Mesenchymal stem cell (in vitro differentiated cells and primary cell): ENCODE results near the gene C1orf53.

Experiments used
- DNase-seq: peaks from one replicate; pipeline ENCODE4 v3.0.0-alpha.2; 2013
- H2AFZ ChIP-seq: one replicate; pipeline ENCODE4 v1.6.1; 2013; ENCODE audit warnings: low read depth, mild to moderate bottlenecking, control low read depth, inconsistent platforms, low read length, moderate library complexity
- H2AK5ac ChIP-seq: 2 replicates; pipeline ENCODE4 v1.6.1; 2013; ENCODE audit warnings: low read length, moderate library complexity, mild to moderate bottlenecking, inconsistent platforms; ENCODE audit not compliant: severe bottlenecking
- H2BK120ac ChIP-seq: one replicate; pipeline ENCODE4 v1.6.1; 2013; ENCODE audit warnings: low read depth, mild to moderate bottlenecking, inconsistent platforms, low read length, moderate library complexity
- H2BK12ac ChIP-seq, 2 experiments: one replicate each; pipeline ENCODE4 v1.6.1; 2013; ENCODE audit warnings: inconsistent platforms in 2 of 2, low read length in 2 of 2, mild to moderate bottlenecking in 2 of 2, moderate library complexity in 2 of 2, control low read depth in 1 of 2
- H2BK15ac ChIP-seq: one replicate; pipeline ENCODE4 v1.6.1; 2013; ENCODE audit warnings: mild to moderate bottlenecking, low read depth, inconsistent platforms; ENCODE audit not compliant: poor library complexity, severe bottlenecking
- H2BK5ac ChIP-seq: 2 replicates; pipeline ENCODE4 v1.6.1; 2013; ENCODE audit warnings: low read depth, mild to moderate bottlenecking, low read length, control low read depth, inconsistent platforms; ENCODE audit not compliant: poor library complexity, severe bottlenecking
- H3K14ac ChIP-seq, 2 experiments: one replicate each; pipeline ENCODE4 v1.6.1; 2013; ENCODE audit warnings: inconsistent platforms in 2 of 2, low read length in 2 of 2, control low read depth in 1 of 2, mild to moderate bottlenecking in 1 of 2, moderate library complexity in 1 of 2
- H3K18ac ChIP-seq, 2 experiments: one replicate each; pipeline ENCODE4 v1.6.1; 2013; ENCODE audit warnings: inconsistent platforms in 2 of 2, low read length in 2 of 2, control low read depth in 1 of 2, low read depth in 1 of 2, mild to moderate bottlenecking in 1 of 2
- H3K23ac ChIP-seq, 2 experiments: one replicate each; pipeline ENCODE4 v1.6.1; 2013; ENCODE audit warnings: inconsistent platforms in 2 of 2, low read length in 2 of 2, mild to moderate bottlenecking in 2 of 2, moderate library complexity in 2 of 2, control low read depth in 1 of 2
- H3K27ac ChIP-seq: 2 replicates; pipeline ENCODE4 v1.5.1; 2013; ENCODE audit warnings: mild to moderate bottlenecking, moderate library complexity, low read length, control low read depth, inconsistent platforms; ENCODE audit not compliant: poor library complexity, severe bottlenecking
- H3K27me3 ChIP-seq, 2 experiments: 2 replicates each; pipeline versions ENCODE4 v1.6.1 to v1.7.0; 2013; ENCODE audit warnings: low read length in 2 of 2, mild to moderate bottlenecking in 2 of 2, moderate library complexity in 2 of 2, control low read depth in 1 of 2, inconsistent platforms in 1 of 2; ENCODE audit not compliant: control insufficient read depth in 1 of 2, insufficient read depth in 1 of 2
- H3K36me3 ChIP-seq, 2 experiments: 2 replicates each; pipeline versions ENCODE4 v1.6.1 to v1.7.0; 2013; ENCODE audit warnings: low read length in 2 of 2, control low read depth in 1 of 2, inconsistent platforms in 1 of 2, low read depth in 1 of 2, mild to moderate bottlenecking in 1 of 2; ENCODE audit not compliant: insufficient read depth in 2 of 2, control insufficient read depth in 1 of 2
- H3K4ac ChIP-seq, 2 experiments: one replicate each; pipeline ENCODE4 v1.6.1; 2013; ENCODE audit warnings: inconsistent platforms in 2 of 2, low read length in 2 of 2, mild to moderate bottlenecking in 2 of 2, moderate library complexity in 2 of 2, control low read depth in 1 of 2, low read depth in 1 of 2
- H3K4me1 ChIP-seq: 2 replicates; pipeline ENCODE4 v1.6.1; 2013; ENCODE audit warnings: low read depth, low read length, control low read depth; ENCODE audit not compliant: control insufficient read depth, insufficient read depth
- H3K4me2 ChIP-seq: 2 replicates; pipeline ENCODE4 v1.6.1; 2013; ENCODE audit warnings: low read length, mild to moderate bottlenecking, inconsistent platforms; ENCODE audit not compliant: poor library complexity, severe bottlenecking
- H3K4me3 ChIP-seq, 2 experiments: 2 replicates each; pipeline versions ENCODE4 v1.5.1 to v1.7.0; 2013; ENCODE audit warnings: low read length in 2 of 2, mild to moderate bottlenecking in 2 of 2, control low read depth in 1 of 2, low read depth in 1 of 2; ENCODE audit not compliant: insufficient read depth in 1 of 2
- H3K79me1 ChIP-seq: replicated peaks from 2 replicates; pipeline ENCODE4 v1.6.1; 2013; ENCODE audit warnings: mild to moderate bottlenecking, control low read depth, low read length, inconsistent platforms; ENCODE audit not compliant: poor library complexity, severe bottlenecking
- H3K9ac ChIP-seq: 2 replicates; pipeline ENCODE4 v1.7.0; 2013; ENCODE audit warnings: mild to moderate bottlenecking, low read length, moderate library complexity
- H3K9me3 ChIP-seq: 2 replicates; pipeline ENCODE4 v1.7.0; 2013; ENCODE audit warnings: mild to moderate bottlenecking, low read length; ENCODE audit not compliant: control insufficient read depth
- H4K8ac ChIP-seq: one replicate; pipeline ENCODE4 v1.6.1; 2013; ENCODE audit warnings: inconsistent platforms, mild to moderate bottlenecking, low read length, moderate library complexity
- H4K91ac ChIP-seq: one replicate; pipeline ENCODE4 v1.6.1; 2013; ENCODE audit warnings: mild to moderate bottlenecking, low read length, inconsistent platforms
- WGBS: methylation state at CpG from one replicate; pipeline ENCODE4 v1.1.7; 2013; ENCODE audit warnings: mixed read lengths; 5-methylcytosine and 5-hydroxymethylcytosine counted together

Gene C1orf53

GRCh38 chr1:197905699-197906351 lies 3.4 kb downstream of the C1orf53 start:
- Histone ChIP-seq H3K9ac (no peak overlapping the region), H4K8ac (no peak overlapping the region), H2BK15ac (no peak overlapping the region), H3K23ac (no peak overlapping the region), H3K4me3 (no peak overlapping the region), H3K27me3 (peaks cover 43 to 53% of the 10 kb centered on the region in 2 experiments), H3K4me1 (peaks cover 4% of the 10 kb centered on the region), H3K27ac (no peak overlapping the region), H2AK5ac (no peak overlapping the region), H3K9me3 (no peaks in the 10 kb centered on the region), H3K4me2 (no peak overlapping the region), H3K4ac (no peak overlapping the region), H2BK120ac (no peak overlapping the region), H3K36me3 (no peaks in the 10 kb centered on the region), H3K79me1 (peaks cover 2% of the 10 kb centered on the region), H4K91ac (no peak overlapping the region), H2BK12ac (no peak overlapping the region), H2BK5ac (no peak overlapping the region), H2AFZ (no peak overlapping the region), H3K14ac (no peak overlapping the region), H3K18ac (no peak overlapping the region)
- 46% methylated on average over 3 of the region's 5 CpGs for WGBS
- no peak for DNase-seq

DNA sequence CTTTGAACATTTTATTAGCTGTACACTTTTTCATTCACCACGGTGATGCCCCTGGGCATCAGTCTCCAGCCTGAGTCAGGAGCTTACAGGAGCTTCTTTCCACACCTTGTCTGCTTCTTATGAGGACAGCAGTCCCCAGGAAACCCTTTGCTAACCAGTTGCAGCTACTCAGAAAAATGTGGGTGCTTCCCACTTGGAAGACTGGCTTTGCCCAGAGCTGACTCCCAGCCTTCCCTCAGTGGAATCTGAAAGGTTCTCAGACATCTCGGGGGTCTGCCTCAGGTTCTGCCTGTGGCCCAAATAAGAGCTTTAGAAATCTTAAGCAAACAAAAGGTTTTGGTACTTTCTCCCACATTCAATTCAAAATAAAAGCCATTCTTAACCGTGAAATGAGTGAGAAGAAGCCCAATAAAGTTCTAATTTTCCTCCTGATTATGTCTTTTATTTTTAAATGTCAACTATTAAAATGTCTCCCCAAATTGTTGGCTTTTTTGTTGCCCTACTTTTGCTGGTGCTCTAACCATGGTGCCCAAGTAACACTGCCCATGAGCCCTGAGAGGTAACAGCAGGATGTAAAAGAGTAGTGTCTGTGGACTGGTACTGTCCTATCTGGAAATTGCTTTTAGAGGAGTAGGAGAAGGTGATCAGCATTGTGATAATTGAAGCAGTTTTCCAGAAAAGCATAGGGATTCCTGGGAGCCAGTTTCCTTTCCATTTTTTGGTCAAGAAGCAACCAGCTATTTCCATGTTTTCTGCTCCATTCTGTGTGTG lies 5.6 kb downstream of the C1orf53 start:
- no peak overlapping the region for H2BK120ac ChIP-seq
- no peak overlapping the region for H2BK5ac ChIP-seq
- WGBS = 9% methylated on average over 2 of the region's 3 CpGs
- no peak overlapping the region for H2BK15ac ChIP-seq
- H3K4me1 ChIP-seq = peaks cover 24% of the 10 kb centered on the region
- H4K8ac ChIP-seq = no peak overlapping the region
- H2AFZ ChIP-seq = no peak overlapping the region
- no peaks in the 10 kb centered on the region for H3K36me3 ChIP-seq
- no peak overlapping the region for H4K91ac ChIP-seq
- no peak overlapping the region for H3K4me3 ChIP-seq
- H3K14ac ChIP-seq = no peak overlapping the region
- H3K27ac ChIP-seq = no peak overlapping the region
- H2BK12ac ChIP-seq = no peak overlapping the region
- peaks cover 65 to 75% of the 10 kb centered on the region in 2 experiments for H3K27me3 ChIP-seq
- no peak overlapping the region for H3K23ac ChIP-seq
- DNase-seq = no peak
- H2AK5ac ChIP-seq = no peak overlapping the region
- no peak overlapping the region for H3K4ac ChIP-seq
- no peak overlapping the region for H3K18ac ChIP-seq
- H3K9me3 ChIP-seq = no peaks in the 10 kb centered on the region
- H3K9ac ChIP-seq = no peak overlapping the region
- H3K79me1 ChIP-seq = no peaks in the 10 kb centered on the region
- no peak overlapping the region for H3K4me2 ChIP-seq

GRCh38 chr1:197908716-197909220 lies 6.3 kb downstream of the C1orf53 start:
- Histone ChIP-seq H3K4ac (no peak overlapping the region), H2AK5ac (no peak overlapping the region), H4K8ac (no peak overlapping the region), H3K4me3 (peak overlapping the region in 1 of 2 experiments; percentile 30), H2BK15ac (no peak overlapping the region), H3K36me3 (no peaks in the 10 kb centered on the region), H2BK5ac (no peak overlapping the region), H4K91ac (no peak overlapping the region), H3K23ac (no peak overlapping the region), H3K27ac (no peak overlapping the region), H3K9me3 (no peaks in the 10 kb centered on the region), H3K9ac (no peak overlapping the region), H3K14ac (no peak overlapping the region), H3K4me1 (peaks cover 26% of the 10 kb centered on the region), H2BK120ac (no peak overlapping the region), H3K18ac (no peak overlapping the region), H3K27me3 (peaks cover 73 to 81% of the 10 kb centered on the region in 2 experiments), H2AFZ (no peak overlapping the region), H3K79me1 (no peaks in the 10 kb centered on the region), H3K4me2 (no peak overlapping the region), H2BK12ac (no peak overlapping the region)
- 2% methylated on average over 9 of the region's 14 CpGs for WGBS
- DNase-seq = no peak

DNA sequence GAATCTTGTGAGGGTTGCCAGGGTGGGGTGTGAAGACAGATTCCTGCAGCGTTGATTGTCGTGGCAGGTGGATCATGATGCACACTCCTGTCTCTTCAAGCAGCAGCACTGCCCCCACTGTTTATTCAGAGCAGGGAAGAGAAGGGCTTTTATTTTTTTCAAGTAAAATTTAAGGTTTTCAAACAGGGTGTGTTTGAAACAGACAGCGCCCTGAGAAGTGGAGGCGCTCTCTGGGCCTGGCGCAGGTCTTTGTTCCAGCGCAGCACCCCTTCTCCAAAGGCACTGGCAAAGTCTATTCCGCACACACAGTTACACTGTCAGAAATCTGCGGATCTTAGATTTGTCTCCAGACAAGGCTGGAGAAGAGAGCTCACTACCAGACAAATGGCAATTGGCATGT lies 7.0 kb downstream of the C1orf53 start:
- no peak overlapping the region for H3K27ac ChIP-seq
- H2BK120ac ChIP-seq = no peak overlapping the region
- WGBS = 7% methylated on average over 8 of the region's 8 CpGs
- H2BK5ac ChIP-seq = no peak overlapping the region
- no peak overlapping the region for H2AK5ac ChIP-seq
- DNase-seq = no peak
- H3K36me3 ChIP-seq = no peaks in the 10 kb centered on the region
- H2BK12ac ChIP-seq = no peak overlapping the region
- H3K4ac ChIP-seq = no peak overlapping the region
- no peak overlapping the region for H3K4me3 ChIP-seq
- H3K23ac ChIP-seq = no peak overlapping the region
- no peak overlapping the region for H3K9ac ChIP-seq
- no peak overlapping the region for H2AFZ ChIP-seq
- no peak overlapping the region for H3K18ac ChIP-seq
- H3K27me3 ChIP-seq = peaks cover 79 to 81% of the 10 kb centered on the region in 2 experiments
- no peak overlapping the region for H3K14ac ChIP-seq
- H3K9me3 ChIP-seq = no peaks in the 10 kb centered on the region
- no peak overlapping the region for H4K91ac ChIP-seq
- H3K4me2 ChIP-seq = no peak overlapping the region
- H3K79me1 ChIP-seq = no peaks in the 10 kb centered on the region
- H3K4me1 ChIP-seq = peaks cover 26% of the 10 kb centered on the region
- H4K8ac ChIP-seq = no peak overlapping the region
- no peak overlapping the region for H2BK15ac ChIP-seq
